ENCODE data around the gene ANKRD11.
A peak's percentile ranks its signal among the peaks of the same experiment; 100 is the strongest.
"Not testable (repeated sequence)": the region's sequence is repeated elsewhere in the genome, so short reads cannot be mapped to it uniquely, and the experiment has no call there.

The ANKRD11 gene

DNA sequence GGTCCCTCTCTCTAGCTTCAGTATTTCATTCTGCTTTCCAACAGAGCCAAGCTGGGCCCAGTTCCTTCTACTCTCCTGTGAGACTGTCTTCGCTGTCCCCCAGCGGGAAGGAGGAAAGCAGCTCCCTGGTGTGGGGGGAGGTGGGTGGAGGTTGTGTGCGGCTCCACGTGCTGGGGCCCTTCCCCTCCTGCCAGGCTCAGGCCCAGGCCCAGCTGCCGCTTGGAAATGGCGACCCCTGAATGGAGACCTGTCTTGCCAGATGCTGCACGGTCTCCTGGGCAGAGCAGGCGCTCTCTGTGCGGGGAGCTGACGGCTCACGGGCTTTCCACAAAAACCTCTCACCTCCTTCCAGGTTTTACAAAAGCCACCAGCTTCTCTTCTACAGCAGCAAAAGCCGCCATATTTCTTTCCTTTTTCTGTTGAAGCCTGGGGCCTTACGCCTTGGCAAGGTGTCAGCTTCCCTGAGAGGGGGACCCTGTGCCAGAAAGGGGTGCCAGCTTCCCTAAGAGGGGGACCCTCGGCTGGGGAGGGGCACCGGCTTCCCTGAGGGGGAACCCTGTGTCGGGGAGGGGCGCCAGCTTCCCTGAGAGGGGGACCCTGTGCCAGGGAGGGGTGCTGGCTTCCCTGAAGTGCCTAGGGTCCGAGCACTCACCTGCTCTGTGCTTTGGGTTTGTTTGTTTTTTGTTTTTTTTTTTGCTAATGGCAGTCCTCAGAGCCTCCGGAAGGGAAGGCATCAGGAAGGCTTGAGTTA lies 225.4 kb downstream of the ANKRD11 start:
- DNase-seq (ENCODE audit: low read depth) = no peak

DNA sequence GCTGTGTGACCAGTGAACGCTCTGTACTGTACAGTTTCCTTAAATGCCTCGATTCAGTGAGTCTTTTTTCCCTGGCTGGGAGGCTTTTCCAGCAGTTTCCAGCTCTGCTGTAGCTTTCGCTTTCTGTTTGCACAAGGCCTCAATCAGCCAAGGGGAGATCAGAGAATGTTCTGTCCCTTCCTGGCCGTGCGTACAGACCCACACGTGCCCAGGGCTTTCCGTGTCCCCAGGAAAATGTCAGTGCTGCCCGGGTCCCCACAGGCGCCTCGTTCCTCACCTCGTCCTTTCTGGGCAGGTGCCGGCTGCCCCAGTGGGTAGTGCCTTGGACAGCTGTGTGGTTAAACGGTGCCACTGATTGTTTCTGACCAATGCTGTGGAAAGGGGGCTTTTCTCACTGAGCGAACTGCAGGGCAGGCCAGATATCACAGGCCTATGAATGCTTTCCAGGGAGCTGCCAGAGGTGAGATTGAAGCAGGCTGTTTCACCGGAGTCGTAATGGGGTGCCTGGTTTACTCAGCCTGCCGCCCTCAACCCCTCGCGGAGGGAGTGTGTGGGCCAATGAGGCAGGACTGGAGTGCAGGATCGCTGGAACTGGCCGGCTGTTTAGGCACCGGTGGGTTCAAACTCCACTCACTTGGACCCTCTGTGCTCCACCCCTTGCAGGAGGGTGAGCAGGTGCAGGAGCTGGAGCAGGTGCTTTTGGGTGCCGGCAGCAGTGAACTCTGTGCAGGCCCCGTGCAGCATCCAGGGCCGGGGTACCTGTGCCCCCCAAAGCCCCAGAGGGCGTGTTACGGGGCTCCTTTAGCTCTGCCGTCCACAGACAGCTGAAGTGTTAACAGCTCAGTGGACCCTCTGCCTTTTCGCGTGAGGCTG lies 228.4 kb downstream of the ANKRD11 start:
- DNase-seq (ENCODE audit: low read depth) = no peak

DNA sequence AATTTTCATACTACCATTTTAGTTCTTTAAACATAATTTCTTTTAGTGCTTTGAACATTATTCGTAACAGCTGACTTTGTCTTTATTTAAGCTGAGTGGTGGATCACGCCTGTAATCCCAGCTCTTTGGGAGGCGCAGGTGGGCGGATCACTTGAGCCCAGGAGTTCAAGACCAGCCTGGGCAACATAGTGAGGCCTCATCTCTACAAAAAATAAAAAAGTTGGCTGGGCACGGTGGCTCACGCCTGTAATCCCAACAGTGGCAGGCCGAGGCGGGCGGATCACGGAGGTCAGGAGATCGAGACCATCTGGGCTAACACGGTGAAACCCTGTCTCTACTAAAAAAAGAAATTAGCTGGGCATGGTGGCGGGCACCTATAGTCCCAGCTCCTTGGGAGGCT lies 230.5 kb downstream of the ANKRD11 start:
- DNase-seq (ENCODE audit: low read depth) = not testable (repeated sequence)

DNA sequence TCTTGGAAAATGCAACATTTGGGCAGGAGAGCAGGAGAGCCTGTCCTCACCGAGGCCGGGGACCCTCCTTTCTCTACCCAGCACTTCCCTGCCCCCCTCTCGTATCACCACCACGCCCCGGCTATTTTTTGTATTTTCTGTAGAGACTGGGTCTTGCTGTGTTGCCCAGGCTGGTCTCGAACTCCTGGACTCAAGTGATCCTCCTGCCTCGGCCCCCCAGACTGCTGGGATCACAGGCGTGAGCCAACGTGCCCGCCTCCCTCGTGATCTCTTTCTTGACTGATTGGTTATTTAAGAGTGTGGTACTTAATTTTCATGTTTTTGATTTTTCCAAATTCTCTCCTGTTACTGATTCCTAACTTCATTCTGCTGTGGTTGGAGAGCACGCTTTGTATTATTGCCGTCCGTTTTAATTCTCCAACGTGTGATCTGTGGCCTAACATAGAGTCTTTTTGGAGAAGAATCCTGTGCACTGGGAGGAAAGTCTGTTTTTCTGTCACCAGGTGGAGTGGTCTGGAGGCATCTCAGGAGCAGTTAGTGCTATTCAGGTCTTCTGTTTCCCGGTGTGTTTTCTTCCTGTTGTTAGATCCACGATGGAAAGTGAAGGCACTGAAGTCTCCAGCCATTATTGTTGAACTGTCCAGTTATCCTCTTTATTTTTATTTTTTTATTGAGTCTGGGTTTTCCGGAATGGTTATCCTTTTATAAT lies 232.4 kb downstream of the ANKRD11 start:
- no peak for DNase-seq (ENCODE audit: low read depth)

DNA sequence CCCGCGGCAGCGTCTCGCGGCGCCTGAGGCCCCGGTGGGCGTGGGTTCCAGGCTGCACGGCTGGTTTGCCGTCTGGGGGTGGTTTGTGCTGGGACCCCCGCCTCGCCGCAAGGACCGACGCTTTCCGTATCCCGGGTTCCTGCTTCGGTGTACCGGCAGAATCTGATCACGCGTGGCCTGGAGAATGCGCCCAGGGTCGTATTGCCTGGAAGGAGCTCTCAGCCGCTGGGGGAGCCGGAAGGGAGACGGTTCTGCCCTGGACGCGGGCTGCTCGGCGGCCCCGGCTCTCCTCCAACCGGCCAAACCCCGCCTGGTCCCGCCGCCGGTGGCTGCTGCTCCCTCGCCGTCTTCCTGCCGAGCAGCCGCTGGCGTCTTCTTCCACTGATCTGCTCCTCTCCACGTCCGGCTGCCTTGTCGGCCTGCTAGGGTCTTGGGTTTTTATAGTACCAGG lies 233.1 kb downstream of the ANKRD11 start:
- DNase-seq (ENCODE audit: low read depth) = no peak

DNA sequence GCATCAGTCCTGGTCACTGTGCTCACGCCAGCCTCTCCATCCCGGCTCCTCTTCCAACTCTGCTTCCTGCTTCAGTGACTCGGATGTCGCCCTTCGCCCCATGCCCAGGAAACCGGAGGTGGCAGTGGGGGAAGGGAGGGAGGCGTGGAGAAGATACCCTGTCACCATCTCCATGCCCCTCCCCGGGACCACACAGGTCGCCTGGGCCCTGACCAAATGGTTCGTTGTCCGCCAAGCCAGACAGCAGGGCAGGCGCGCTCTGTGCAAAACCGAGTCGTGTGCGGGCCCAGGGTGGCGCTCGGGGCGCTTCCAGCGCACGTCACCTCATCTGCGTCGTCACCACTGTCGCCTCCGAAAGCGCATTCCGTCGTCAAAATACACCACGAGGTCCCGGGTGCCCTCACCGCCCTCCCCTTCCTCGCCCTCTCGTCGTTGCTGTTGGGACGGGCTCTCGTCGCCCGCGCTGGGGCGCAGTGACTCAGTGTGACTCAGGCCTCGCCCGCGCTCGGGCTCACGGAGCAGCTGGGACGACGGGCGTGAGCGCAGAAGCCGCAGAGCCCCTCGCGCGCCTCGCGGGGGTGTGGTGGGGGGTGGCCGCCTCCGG lies 233.6 kb downstream of the ANKRD11 start:
- DNase-seq (ENCODE audit: low read depth) = peak; percentile 77

DNA sequence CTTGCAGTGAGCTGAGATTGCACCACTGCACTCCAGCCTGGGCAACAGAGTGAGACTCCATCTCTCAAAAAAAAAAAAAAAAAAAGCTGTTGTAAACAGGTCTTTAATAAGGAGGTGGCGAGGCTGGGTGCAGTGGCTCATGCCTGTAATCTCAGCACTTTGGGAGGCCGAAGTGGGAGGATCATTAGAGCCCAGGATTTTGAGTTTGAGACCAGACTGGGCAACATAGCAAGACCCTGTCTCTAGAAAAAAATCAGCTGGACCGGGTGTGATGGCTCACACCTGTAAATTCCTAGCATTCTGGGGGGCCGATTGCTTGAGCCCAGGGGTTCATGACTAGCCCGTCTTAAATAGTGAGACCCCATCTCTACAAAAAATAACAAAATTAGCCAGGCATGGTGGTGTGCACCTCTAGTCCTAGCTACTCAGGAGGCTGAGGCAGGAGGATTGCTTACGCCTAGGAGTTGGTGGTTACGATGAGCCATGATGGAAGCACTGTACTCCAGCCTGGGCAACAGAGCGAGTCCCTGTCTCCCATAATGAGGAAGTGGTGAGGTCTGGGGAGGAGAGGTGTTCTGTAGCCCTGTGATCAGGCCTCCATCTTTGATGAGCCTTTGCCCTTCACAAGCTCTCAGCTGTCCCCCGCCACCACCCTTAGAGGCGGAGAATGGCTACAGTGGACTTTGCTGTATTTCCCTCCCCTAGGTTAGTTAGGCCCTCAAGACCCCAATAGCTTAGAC lies 236.6 kb downstream of the ANKRD11 start:
- no peak for DNase-seq (ENCODE audit: low read depth)

DNA sequence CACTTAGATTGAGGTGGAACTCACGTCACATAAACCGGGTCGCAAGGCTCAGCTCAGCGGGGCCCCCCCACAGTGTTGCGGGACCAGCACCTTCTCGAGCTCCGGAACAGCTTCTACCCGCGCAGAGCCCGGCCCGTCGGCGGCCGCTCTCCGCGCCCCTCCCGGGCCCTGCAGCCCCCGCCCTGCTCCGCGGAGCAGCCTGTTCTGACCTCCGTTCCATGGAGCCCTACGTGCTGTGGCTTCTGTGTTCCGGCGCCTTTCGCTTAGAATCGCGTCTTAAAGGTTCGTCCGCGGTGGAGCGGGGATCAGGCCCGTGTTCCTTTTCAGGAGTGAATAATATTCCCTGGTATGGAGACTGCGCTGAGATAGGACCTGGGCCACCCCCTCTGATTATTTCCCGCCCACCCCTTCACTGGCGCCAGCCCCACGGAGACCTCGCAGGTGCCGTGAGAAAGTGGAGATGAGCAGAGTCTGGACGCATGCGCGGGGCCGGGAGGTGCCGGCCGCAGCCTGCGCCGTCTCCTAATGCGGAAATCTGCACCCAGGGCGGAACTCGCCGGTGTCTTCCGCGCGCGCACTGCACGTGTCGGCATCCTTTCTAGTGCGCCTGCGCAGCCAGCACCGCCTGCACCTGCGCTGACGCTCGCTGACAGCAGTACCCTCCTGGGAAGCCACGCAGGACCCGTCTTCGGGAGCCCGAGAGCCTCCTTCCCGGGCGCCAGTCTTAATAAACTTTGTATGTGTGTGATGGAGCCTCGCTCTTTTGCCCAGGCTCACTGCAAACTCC lies 242.0 kb downstream of the ANKRD11 start:
- DNase-seq (ENCODE audit: low read depth) = no peak

DNA sequence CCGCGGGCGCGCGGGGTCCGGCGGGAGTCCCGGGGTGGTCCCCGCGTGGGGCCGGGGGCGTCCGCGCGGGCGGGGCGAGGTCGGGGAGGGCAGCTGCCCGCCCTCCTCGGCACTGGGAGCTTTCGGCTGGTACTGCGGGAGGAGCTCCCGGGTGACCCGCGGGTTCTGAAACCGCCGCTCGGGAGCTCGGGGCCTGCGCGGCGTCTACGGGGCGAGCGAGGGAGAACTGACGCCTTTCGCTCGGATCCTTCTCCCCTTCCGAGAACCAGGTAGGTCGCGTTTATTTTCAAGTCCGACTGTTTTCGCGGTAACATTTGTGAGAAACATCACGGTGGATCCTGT lies 242.7 kb downstream of the ANKRD11 start:
- not testable (repeated sequence) for DNase-seq (ENCODE audit: low read depth)

DNA sequence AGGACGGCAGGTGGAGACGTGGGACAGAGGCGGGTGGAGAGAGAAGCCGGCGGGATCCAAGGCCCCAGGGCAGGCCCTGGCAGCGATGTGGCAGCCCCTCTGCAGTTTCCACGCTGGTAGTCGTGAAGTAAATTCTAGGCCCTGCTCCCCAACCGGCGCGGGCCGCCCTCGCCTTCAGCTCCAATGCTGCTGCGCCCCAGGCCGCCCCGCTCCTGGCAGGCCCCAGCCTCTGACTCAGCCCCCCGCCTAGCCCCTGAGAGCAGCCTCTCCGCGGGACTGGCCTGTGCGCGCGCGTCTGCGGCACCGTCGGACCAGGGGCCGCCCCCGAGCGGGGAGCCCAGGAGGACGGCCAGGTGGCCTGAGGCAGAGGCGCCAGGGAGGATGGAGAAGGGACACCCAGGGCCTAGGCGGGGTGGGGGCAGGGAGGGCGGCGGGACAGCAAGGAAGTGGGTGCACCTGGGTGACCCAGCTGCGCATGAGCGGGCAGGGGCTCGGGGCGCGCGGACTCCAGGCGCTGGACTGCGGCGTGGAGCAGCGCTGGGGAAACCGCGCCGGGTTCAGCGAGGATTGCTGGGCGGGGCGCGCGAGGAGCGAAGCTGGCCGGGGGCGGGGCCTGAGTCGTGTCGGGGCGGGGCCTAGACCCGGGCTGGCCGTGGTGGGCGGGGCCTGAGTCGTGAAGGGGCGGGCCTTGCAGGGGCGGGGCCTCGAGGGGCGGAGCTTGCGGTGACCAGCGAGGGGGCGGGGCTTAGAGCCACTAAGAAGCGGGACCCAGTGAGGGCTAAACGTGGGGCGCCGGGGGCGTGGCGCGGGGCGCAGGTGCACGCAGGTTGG lies 243.2 kb downstream of the ANKRD11 start:
- DNase-seq (ENCODE audit: low read depth) = peak; percentile 95

DNA sequence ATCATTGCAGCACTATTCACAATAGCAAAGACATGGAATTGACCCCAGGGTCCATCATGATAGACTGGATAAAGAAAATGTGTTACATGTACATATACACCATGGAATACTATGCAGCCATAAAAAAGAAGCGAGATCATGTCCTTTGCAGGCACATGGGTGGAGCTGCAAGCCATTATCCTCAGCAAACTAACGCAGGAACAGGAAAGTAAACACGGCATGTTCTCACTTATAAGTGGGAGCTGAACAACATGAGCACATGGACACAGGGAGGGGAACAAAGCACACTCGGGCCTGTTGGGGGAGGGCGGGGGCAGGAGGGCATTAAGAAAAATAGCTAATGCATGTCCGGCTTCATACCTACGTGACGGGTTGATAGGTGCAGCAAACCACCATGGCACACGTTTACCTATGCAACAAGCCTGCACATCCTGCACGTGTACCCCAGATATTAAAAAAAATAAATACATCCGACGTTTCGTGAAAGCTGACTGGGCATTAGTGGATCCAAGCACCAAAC lies 243.9 kb downstream of the ANKRD11 start:
- no peak for DNase-seq (ENCODE audit: low read depth)

DNA sequence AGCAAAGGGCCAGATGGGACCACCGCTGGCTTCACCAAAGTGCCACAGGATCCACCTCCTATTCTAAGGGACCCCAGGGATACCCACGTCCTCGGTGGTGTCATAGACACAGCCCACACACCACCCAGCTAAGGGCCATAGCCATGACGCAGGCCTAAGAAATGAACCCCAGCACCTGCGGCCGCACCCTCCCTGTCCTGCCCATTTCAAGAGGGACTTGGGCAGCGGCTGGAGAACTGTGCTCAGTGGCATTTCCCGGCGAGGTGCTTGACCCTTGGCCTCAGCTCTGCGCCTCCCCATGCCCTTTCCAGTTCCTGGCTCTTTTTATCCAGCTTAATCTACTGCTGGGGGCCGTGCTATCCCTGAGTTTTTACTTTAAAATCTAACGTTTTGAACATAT lies 245.6 kb downstream of the ANKRD11 start:
- DNase-seq (ENCODE audit: low read depth) = no peak

DNA sequence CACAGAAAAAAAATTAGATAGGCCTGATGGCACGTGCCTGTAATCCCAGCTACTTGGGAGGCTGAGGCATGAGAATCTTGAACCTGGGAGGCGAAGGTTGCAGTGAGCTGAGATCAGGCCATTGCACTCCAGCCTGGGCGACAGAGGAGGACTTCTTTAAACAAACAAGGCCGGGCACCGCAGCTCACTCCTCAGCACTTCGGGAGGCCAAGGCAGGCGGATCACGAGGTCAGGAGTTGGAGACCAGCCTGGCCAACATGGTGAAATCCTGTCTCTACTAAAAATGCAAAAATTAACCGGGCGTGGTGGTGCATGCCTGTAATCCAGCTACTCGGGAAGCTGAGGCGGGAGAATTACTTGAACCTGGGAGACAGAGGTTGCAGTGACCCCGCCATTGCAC lies 246.1 kb downstream of the ANKRD11 start:
- DNase-seq (ENCODE audit: low read depth) = not testable (repeated sequence)

DNA sequence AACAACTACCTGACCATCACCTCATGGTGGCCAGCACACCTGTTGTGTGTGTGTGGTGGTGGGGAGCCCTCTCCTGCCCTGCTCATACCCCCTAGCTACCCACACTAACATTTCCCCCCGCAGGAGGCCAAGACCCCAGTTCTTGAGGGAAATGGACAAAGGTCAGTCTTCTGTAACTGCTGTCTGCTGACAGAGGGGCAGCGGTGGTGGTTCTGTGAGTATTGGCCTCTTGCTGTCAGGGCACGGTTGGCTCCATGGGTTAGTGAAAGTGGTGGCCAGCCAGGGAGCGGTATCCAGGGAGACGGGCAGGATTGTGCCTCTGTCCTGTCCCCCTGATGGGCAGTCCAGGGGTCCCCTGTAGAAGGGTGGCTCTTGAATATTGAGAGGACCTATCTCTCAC lies 246.7 kb downstream of the ANKRD11 start:
- no peak for DNase-seq (ENCODE audit: low read depth)

DNA sequence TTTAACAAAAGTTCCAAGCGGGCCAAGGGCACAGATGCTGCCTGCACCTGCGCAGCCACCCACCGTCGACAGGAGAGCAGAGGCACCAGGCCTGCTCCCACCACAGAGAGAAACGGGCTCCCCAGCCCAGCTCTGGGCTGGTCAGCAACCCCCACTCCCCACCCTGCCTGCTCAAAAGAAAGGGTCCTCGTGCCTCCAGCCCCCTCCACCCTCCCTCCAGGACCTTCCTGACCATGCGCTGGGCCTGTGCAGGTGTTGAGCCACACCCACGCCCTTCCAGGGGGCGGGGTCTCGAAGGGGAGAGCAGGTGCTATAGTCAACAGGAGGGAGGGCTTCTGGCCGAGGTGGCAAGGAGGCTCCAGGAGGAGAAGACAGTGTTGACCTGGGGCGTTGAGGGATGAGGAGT lies 247.6 kb downstream of the ANKRD11 start:
- no peak for DNase-seq (ENCODE audit: low read depth)

DNA sequence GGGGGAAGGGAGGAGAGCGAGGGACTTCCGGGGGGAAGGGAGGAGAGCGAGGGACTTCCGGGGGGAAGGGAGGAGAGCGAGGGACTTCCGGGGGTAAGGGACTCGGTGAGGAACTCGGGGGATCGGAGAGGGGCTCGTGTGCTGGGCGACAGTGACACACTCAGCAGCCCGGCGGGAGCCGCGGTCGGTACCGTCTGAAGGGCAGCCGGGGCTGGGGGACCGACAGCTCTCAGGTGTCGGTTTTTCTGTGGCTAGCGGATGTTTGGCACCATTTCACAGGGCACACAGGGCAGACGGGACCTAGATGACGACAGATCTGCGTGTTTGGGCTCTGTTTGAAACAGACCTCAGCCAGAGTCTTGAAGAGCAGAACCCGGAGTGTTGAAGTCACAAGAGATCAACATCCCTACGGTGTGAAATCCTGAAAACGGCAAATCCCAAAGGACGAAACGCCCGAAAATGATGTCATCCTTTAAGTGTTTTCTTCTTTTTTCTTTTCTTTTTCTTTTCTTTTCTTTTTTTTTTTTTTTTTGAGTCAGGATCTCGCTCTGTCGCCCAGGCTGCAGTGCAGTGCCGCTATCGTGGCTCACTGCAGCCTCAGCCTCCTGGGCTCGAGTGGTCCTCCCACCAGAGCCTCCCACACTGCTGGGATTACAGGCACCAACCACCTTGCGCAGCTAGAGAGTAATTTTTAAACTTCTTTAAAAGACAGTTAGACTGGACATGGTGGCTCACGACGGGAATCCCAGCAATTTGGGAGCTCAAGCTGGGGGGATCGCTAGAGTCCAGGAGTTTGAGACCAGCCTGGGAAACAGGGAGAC lies 249.0 kb downstream of the ANKRD11 start:
- peak; percentile 63 for DNase-seq (ENCODE audit: low read depth)

DNA sequence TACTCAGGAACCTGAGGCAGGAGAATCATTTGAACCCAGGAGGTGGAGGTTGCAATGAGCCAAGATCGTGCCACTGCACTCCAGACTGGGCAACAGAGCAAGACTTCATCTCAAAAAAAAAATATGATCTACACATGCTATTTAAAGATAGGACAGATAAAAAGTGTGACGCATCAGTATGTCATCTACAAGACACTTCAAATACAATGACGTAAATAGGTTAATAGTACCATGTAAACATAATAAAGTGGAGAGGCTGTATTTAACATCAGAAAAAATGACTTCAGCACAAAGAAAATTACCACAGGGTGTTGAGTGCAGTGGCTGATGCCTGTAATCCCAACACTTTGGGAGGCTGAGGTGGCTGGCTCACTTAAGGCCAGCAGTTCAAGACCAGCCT lies 252.6 kb downstream of the ANKRD11 start:
- DNase-seq (ENCODE audit: low read depth) = no peak

DNA sequence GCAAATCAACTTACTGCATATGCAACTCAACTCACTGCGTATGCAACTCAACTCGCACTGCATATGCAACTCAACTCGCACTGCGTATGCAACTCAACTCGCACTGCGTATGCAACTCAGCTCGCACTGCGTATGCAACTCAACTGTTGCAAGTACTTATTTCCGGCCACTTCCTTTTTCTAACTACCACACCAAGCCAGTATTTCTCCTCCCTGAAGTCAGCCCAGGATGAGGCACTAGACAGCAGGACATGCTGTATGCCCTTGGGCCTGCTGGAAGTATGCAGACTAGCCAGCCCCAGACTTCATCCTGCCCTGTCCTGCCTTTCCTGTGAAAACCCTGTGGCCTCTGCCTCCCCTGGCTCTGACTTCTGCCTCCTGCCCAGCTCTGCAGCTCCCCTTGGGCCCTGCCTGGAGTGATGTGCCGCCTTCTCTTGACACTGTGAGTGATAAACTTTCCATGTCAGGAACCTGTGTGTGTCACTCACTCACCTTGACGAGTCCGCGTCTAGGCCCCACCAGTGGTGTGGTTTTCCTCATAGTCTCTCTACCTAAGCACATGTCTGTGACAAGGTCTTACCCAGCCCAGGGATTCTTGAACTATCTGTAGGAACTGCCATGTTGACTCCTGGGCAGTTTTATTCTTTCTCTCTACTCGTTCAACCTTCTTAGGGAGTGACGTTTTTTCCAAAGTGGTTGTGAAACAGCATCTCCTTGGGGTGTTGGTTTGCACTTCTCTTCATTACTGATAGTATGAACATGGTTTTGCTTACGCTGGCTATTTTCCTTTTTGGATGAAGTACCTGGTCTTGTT lies 256.5 kb downstream of the ANKRD11 start:
- DNase-seq (ENCODE audit: low read depth) = no peak

All from activated T-cell treated with anti-CD3 and anti-CD28 coated beads for 24 hours (primary cell).